HL-60 (cell line): ENCODE measurements around the gene MRPS10.

Experiments used
- DNase-seq, 2 experiments: peaks; one replicate each; pipeline ENCODE4 v3.0.0-alpha.2; 2010 to 2020; ENCODE audit warnings: low read depth in 1 of 2, low spot score in 1 of 2
- H3K27ac ChIP-seq: fragments of 250-450 bp; sonication (Bioruptor Pico); replicated peaks from 2 replicates; pipeline ENCODE4 v1.5.1; 2020; ENCODE audit warnings: mild to moderate bottlenecking, moderate library complexity
- H3K27me3 ChIP-seq: fragments of 250-450 bp; sonication (Bioruptor Pico); 2 replicates; pipeline ENCODE4 v1.5.1; 2021; ENCODE audit warnings: mild to moderate bottlenecking, moderate library complexity; ENCODE audit not compliant: insufficient read depth, poor library complexity, severe bottlenecking
- H3K4me3 ChIP-seq: replicated peaks from 2 replicates; pipeline ENCODE4 v1.5.1; 2011; ENCODE audit warnings: mild to moderate bottlenecking, control low read depth, low read length; ENCODE audit not compliant: insufficient read depth
- GABPA ChIP-seq: IDR thresholded peaks from 2 replicates; pipeline ENCODE4 v1.6.1; 2012; ENCODE audit warnings: low read depth
- POLR2AphosphoS5 ChIP-seq: IDR thresholded peaks from 2 replicates; pipeline ENCODE4 v1.6.1; 2012; ENCODE audit warnings: low read depth
- SPI1 ChIP-seq: IDR thresholded peaks from 2 replicates; pipeline ENCODE4 v1.6.1; 2012; ENCODE audit warnings: low read depth, mild to moderate bottlenecking, borderline replicate concordance
- TF ChIP-seq, protein P1 (sequence below): IDR thresholded peaks from one replicate; pipeline ENCODE4 v1.5.1; 2011; ENCODE audit warnings: low read length, control low read depth, inconsistent platforms; ENCODE audit not compliant: insufficient read depth
- TF ChIP-seq, protein P2 (sequence below): IDR thresholded peaks from 2 replicates; pipeline ENCODE4 v1.6.1; 2012; ENCODE audit warnings: low read depth; ENCODE audit not compliant: insufficient replicate concordance

MRPS10 gene

DNA sequence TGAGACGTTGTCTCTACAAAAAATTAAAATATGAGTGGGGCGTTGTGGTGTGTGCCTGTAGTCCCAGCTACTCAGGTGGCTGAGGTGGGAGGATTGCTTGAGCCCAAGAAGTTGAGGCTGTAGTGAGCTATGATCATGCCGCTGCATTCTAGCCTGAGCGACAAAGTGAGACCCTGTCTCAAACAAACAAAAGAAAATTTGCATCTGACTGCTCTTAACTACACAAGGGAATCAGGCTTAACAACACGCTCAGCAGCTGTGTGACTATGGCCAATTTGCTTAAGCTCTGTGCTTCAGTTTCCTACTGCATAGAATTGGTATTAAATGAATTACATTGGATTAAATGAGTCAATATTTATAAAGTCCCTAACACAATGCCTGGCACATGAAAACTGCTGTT, 24.3 kb upstream of the MRPS10 start:
- H3K4me3 ChIP-seq = no peak overlapping the region
- no peak for DNase-seq
- no peaks in the 10 kb centered on the region for H3K27me3 ChIP-seq
- TF ChIP-seq, protein P1, sequence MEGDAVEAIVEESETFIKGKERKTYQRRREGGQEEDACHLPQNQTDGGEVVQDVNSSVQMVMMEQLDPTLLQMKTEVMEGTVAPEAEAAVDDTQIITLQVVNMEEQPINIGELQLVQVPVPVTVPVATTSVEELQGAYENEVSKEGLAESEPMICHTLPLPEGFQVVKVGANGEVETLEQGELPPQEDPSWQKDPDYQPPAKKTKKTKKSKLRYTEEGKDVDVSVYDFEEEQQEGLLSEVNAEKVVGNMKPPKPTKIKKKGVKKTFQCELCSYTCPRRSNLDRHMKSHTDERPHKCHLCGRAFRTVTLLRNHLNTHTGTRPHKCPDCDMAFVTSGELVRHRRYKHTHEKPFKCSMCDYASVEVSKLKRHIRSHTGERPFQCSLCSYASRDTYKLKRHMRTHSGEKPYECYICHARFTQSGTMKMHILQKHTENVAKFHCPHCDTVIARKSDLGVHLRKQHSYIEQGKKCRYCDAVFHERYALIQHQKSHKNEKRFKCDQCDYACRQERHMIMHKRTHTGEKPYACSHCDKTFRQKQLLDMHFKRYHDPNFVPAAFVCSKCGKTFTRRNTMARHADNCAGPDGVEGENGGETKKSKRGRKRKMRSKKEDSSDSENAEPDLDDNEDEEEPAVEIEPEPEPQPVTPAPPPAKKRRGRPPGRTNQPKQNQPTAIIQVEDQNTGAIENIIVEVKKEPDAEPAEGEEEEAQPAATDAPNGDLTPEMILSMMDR = no peak
- TF ChIP-seq GABPA (no peak), POLR2AphosphoS5 (no peak)
- no peak overlapping the region for H3K27ac ChIP-seq

DNA sequence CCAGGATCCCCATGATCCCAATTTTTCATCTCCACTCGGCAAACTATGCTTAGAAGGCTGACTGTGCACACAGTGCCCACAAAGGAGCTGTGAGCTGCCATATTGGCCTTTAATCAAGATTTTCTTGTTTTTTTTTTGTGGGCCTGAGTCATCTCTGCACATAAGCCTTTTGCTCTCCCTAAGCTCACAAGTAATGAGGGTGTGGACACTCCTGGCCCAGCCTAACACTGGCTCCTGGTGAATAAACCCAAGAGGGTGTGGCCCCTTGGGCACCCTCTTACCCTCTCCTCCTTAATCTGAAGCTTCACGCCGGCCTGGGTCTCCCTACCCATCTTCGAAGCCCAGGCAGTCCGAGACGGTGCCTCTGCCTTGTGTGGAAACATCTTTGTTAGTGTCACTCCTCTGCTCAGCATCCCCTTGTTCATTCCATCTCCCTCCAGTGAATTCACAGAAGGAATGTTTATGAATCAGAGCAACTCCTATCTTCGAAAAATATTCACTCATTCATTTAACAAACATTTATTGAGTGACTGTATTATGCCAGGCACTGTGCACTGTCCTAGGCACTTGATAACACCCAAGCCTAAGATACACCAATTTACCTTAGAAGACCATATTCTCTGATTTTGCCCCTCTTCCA, 22.2 kb upstream of the MRPS10 start:
- TF ChIP-seq, protein P1 = no peak
- no peak for TF ChIP-seq POLR2AphosphoS5
- TF ChIP-seq SPI1 = no peak
- TF ChIP-seq, protein P2, sequence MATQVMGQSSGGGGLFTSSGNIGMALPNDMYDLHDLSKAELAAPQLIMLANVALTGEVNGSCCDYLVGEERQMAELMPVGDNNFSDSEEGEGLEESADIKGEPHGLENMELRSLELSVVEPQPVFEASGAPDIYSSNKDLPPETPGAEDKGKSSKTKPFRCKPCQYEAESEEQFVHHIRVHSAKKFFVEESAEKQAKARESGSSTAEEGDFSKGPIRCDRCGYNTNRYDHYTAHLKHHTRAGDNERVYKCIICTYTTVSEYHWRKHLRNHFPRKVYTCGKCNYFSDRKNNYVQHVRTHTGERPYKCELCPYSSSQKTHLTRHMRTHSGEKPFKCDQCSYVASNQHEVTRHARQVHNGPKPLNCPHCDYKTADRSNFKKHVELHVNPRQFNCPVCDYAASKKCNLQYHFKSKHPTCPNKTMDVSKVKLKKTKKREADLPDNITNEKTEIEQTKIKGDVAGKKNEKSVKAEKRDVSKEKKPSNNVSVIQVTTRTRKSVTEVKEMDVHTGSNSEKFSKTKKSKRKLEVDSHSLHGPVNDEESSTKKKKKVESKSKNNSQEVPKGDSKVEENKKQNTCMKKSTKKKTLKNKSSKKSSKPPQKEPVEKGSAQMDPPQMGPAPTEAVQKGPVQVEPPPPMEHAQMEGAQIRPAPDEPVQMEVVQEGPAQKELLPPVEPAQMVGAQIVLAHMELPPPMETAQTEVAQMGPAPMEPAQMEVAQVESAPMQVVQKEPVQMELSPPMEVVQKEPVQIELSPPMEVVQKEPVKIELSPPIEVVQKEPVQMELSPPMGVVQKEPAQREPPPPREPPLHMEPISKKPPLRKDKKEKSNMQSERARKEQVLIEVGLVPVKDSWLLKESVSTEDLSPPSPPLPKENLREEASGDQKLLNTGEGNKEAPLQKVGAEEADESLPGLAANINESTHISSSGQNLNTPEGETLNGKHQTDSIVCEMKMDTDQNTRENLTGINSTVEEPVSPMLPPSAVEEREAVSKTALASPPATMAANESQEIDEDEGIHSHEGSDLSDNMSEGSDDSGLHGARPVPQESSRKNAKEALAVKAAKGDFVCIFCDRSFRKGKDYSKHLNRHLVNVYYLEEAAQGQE = no peak
- TF ChIP-seq GABPA = no peak
- no peak for DNase-seq
- H3K27ac ChIP-seq = no peak overlapping the region

DNA sequence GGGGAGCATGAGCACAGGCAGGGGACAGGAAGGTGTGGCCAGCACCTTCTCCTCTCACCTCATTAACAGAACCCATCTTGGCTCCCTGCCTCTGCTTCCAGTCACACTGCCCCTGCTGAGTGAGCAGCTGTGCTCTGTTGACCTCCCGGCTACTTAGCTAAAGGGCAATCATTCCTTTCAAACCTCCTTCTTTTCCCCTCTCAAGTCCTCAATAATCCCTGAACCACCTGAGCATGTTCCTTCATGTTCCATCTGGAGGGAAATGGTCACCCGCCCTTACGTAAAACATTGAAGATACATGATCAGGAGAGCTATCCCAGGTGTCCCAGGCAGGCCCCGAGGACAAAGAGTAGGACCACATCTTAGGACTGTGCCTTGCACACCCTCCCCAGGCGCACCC, 21.7 kb upstream of the MRPS10 start:
- H3K27ac ChIP-seq = no peak overlapping the region
- no peak overlapping the region for H3K4me3 ChIP-seq
- no peaks in the 10 kb centered on the region for H3K27me3 ChIP-seq
- no peak for DNase-seq
- TF ChIP-seq, protein P2 = no peak
- no peak for TF ChIP-seq POLR2AphosphoS5

More for the DNA sequence above, 22.2 kb upstream of the MRPS10 start:
- H3K4me3 ChIP-seq = no peak overlapping the region
- no peaks in the 10 kb centered on the region for H3K27me3 ChIP-seq

DNA sequence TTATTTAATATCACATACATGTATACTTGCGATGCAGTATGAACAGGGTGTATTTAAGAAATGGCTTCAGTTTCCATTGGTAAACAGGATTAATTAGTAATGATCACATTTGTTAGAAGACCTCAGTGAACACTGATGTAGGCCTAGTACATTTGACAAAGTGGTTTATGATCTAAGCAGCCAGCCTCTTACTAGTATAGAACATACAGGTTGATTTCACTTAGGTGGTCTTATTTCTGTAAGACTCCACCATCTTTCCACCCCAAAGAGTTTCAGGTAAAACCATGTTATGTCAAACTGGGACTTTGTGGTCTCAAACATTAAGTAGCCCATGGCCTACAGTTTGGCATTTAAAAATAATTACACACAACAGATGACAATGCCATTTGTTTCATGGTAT, 20.2 kb upstream of the MRPS10 start:
- H3K27me3 ChIP-seq = no peaks in the 10 kb centered on the region
- TF ChIP-seq POLR2AphosphoS5 (no peak), SPI1 (no peak), GABPA (no peak)
- TF ChIP-seq, protein P2 = no peak
- TF ChIP-seq, protein P1 = no peak
- DNase-seq = no peak
- no peak overlapping the region for H3K4me3 ChIP-seq
- H3K27ac ChIP-seq = no peak overlapping the region
